ENCODE results near the gene CIITA.

CIITA gene

DNA sequence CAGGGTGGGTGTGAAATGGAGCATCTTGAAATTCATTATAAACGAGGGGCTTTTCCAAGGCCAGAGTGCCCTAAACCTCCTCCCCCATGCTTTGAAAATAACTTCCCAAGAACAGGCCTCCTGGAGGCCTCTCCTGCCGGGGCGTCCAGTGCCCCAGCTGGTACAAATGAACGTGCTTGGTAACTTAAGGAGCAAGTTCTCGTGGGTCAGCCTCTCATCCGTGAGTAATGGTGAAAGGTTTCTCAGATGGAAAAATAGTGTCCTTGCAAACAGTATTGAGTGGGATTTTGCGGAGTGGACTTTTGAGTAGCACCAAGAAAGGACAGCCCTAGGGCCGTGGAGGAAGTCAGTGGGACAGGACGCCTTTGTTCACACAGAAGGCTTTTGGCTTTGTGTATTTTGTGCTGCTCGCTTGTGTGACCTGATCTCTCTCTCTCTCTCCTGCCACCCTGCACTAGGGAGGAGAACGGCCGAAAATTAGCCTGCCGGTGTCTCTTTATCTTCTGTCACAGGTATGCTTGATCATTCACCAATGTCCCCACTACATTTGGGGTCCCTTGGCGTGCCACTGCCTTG is 102.0 kb downstream of the CIITA start:
- DNase-seq (ENCODE audit: low read depth): no peak

DNA sequence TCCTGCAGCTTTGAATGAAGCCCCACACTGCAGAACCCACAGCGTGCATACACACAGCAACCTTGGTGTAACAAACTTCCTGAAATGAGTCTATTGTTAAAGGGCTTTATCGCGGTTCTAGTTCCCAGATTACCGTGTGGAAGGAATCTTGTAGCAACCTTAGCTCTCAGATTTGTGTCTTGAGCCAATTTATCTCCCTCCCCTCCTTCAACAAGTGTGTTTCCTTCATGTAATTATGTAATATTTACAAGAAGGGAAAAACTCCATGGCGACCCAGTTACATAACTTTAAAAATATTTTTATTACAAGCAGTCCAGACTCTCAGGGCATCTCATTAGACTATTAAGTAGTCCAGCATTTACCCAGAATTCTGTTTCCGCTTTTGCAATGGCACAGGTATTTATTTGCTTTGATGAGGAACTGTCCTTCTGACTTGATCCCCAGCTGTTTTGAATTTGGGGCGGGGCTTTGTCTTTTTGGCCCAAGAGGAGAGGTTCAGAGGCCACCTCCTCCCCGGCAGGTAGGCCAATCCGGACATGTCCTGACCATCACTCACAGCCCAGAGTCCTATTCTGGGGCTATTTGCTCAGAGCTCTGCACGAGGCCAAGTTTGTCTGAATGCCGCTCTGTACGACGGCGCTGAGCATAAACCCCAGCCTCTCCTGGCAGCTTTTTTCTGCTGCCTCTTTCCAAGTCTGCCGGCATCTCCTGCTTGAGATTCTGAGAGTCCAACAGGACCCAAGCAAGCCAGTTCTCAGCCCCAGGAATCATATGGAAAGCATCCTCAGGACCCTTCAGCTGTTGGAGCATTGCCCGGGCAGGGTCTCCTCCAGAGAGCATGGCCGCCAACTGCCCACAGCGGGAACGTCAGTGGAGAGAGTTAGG is 103.0 kb downstream of the CIITA start:
- no peak for DNase-seq (ENCODE audit: low read depth)

DNA sequence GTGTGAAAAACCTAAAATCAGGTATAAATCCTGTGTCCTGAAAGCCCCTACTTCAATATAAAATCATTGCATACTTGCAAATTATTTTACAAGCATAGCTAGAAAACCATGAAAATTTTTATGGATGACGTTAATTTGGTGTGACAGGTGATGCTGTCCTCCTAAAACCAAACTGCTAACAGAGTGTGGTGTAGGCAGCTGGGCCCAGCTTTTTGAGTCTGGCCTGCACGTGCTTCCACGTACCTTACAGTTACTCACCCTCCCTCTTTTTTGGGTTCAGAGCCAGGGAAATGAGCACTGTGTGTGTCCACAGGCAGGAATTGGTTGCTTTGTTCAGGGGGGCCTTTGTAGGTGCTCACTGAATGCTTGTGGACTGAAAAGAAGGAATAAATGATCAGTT is 103.8 kb downstream of the CIITA start:
- no peak for DNase-seq (ENCODE audit: low read depth)

DNA sequence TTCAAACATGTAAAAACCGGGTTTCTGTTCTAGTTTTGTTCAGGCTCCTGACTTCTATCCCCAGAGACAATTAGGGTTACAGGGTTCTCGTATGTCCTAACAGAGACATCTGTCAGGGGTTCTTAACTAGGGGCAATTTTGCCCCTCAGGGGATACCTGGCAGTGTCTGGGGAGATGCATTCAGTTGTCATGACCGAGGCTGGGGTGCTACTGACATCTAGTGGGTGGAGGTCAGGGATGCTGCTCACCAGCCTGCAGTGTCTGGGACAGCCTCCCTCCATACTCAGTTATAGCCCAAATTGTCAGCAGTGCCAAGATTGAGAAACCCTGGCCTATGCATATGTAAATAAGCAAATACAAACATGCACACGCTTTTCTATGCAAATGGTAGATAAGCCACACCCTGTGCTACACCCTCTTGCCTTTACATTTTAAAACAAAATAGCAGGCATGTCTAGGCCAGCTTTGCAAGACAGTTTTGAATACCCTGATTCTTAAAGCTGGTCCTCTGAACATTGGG is 104.8 kb downstream of the CIITA start:
- peak; percentile 67 for DNase-seq (ENCODE audit: low read depth)

DNA sequence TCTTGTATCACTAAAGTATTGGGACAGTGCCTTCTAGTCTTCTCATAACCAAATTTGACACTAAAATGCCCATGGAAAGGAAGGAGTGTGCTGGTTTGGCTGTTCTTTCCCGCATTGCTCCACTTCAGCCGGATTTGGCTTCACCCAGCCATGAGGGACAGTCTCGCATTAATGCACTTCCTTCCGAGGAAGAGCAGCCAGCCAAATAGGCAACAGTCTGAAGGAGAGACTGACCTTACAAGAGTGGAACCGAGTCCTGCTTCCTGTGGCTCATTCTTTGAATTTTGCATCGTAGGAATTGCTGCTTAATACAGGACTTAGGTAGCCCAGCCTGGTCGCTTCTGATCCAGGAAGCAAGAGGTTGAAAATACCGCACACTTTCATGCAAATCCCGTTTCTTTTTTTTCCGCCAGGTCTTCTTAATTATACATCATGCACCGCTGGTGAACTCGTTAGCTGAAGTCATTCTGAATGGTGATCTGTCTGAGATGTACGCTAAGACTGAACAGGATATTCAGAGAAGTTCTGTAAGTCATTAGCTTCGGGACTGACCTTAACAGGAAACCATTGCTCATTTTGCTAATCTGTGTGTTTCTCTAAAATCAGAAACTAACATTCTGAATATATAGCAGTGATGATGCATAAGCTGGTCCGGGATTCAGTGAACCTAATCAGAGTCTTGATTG is 105.6 kb downstream of the CIITA start:
- DNase-seq (ENCODE audit: low read depth): peak; percentile 54

DNA sequence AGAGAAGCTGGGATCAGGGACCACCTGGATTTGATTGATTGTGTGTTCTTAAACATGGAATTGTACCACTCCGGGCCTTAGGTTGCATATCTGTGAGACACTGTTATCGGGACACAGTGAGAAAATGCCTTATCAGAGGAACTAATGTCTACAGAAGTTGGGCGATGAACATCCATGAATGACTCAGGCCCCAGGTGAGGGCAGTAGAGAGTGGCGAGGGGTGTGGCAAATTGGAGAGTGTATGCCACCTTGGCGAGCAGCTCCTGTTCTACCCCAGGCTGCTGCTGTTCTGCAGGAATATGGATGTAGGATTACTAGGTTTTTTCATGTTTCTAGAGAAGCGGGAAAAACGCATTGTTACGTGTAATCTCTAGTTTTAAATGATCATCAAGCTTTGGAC is 106.2 kb downstream of the CIITA start:
- DNase-seq (ENCODE audit: low read depth): no peak

DNA sequence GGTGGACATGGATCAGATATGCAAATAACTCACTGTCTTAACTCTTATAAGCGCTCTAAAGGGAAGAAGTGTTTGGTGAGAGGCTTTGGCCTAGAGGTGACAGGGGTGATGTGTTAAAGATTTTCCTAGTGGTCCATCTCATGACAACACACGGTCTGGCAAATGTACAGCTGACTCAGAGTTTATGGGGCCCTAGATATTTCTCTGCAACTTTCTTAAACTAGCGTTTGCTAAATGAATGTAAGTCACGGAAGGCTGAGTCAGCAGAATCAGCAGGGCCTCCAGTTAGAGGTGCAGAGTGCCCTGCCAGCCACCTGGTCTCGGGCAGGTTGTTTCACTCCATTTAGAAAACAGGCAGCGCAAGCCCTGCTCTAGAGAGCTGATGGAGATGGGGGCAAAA is 107.5 kb downstream of the CIITA start:
- peak; percentile 23 for DNase-seq (ENCODE audit: low read depth)

All from fibroblast of gingiva (primary cell).